WI38 (cell line): ENCODE data around the gene EPHB1.
A peak's percentile ranks its signal among the peaks of the same experiment; 100 is the strongest.

Experiments used
- H3K4me3 ChIP-seq: 2 replicates; pipeline ENCODE4 v1.5.1; 2011; ENCODE audit warnings: low read depth, mild to moderate bottlenecking, control low read depth, low read length
- CTCF ChIP-seq: IDR thresholded peaks from 2 replicates; pipeline ENCODE4 v1.5.1; 2012; ENCODE audit warnings: low read depth, mild to moderate bottlenecking, control low read depth, low read length

EPHB1 gene

GRCh38 chr3:134794950-134795745, at the start of gene EPHB1:
TSS of gene EPHB1 (plus strand) at chr3:134795260.
- peak; percentile 95 for TF ChIP-seq CTCF
- peak within 1 kb of the TSS; percentile 53 for H3K4me3 ChIP-seq

GRCh38 chr3:134748698-134749097, 46.4 kb upstream of the EPHB1 start:
- H3K4me3 ChIP-seq: no peak overlapping the region
- TF ChIP-seq CTCF: no peak

GRCh38 chr3:134749174-134749573, 45.9 kb upstream of the EPHB1 start:
- TF ChIP-seq CTCF: no peak
- H3K4me3 ChIP-seq: no peak overlapping the region

GRCh38 chr3:134749802-134750553, 45.1 kb upstream of the EPHB1 start:
- no peak overlapping the region for H3K4me3 ChIP-seq
- TF ChIP-seq CTCF: no peak

GRCh38 chr3:134751831-134752230, 43.2 kb upstream of the EPHB1 start:
- no peak overlapping the region for H3K4me3 ChIP-seq
- TF ChIP-seq CTCF: no peak

GRCh38 chr3:134752761-134753461, 42.1 kb upstream of the EPHB1 start:
- H3K4me3 ChIP-seq: no peak overlapping the region
- no peak for TF ChIP-seq CTCF
